ENCODE measurements around the gene PRKCH. TPM values are rescaled to one million over a fixed set of nuclear protein-coding genes. Genes with fewer than 3 reads are reported as not detected.

PRKCH gene
- total RNA-seq, 1 experiment from 2014 or later, result 22.3 TPM

DNA sequence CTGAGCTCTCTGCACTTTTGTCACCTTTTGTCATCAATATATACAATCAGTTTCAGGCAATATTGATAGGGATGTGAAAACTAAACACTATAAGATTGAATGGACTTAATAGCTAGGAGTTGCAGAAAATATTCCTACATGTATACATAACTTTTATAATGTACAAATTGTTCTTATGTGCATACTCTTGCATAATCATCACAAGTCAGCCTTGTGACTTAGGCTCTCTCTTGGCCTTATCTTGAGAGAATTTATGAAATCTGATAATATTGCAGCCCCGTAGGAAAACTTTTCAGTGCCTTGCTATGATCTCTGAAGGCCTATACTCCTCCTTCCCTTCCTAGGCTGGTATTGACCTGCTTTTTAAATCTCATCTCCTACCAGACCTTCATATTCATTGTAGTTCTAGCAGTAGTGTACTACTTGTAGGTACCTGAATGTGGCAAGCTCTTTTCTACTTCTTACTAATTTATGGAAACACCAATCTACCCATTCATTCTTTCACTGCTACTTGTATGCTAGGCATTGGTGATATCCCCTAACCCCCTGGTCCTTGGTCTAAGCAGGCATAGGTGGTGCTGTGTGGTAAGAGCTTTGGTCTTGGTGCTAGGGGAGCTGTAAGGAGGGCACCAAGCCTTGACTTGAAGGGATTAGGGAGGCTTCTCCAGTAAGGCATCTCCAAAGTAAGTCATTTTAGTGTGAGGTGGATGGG, 100.0 kb downstream of the PRKCH start:
- intact Hi-C loops (cut with micrococcal nuclease; ENCODE audit: unreplicated experiment), result no loop called here
- H3K27ac Mint-ChIP-seq (ENCODE audit: unreplicated experiment), result no peak overlapping the region
- CTCF ChIA-PET, result no interaction called here
- TF ChIP-seq, protein P1, sequence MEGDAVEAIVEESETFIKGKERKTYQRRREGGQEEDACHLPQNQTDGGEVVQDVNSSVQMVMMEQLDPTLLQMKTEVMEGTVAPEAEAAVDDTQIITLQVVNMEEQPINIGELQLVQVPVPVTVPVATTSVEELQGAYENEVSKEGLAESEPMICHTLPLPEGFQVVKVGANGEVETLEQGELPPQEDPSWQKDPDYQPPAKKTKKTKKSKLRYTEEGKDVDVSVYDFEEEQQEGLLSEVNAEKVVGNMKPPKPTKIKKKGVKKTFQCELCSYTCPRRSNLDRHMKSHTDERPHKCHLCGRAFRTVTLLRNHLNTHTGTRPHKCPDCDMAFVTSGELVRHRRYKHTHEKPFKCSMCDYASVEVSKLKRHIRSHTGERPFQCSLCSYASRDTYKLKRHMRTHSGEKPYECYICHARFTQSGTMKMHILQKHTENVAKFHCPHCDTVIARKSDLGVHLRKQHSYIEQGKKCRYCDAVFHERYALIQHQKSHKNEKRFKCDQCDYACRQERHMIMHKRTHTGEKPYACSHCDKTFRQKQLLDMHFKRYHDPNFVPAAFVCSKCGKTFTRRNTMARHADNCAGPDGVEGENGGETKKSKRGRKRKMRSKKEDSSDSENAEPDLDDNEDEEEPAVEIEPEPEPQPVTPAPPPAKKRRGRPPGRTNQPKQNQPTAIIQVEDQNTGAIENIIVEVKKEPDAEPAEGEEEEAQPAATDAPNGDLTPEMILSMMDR (IDR thresholded peaks at IDR 0.05; ENCODE audit: unreplicated experiment), result no peak
- no peak overlapping the region for H3K4me3 Mint-ChIP-seq (ENCODE audit: low read depth, unreplicated experiment)
- peaks cover 3% of the 10 kb centered on the region for H3K9me3 Mint-ChIP-seq (ENCODE audit: low read depth, unreplicated experiment)
- H3K4me1 Mint-ChIP-seq (ENCODE audit: low read depth, unreplicated experiment), result peaks cover 8% of the 10 kb centered on the region
- DNase-seq, result no peak
- no peaks in the 10 kb centered on the region for H3K36me3 Mint-ChIP-seq (ENCODE audit: insufficient read depth, unreplicated experiment)
- no peaks in the 10 kb centered on the region for H3K27me3 Mint-ChIP-seq (ENCODE audit: unreplicated experiment)
- BruUV-seq (replicated peaks), result no TSS peak

DNA sequence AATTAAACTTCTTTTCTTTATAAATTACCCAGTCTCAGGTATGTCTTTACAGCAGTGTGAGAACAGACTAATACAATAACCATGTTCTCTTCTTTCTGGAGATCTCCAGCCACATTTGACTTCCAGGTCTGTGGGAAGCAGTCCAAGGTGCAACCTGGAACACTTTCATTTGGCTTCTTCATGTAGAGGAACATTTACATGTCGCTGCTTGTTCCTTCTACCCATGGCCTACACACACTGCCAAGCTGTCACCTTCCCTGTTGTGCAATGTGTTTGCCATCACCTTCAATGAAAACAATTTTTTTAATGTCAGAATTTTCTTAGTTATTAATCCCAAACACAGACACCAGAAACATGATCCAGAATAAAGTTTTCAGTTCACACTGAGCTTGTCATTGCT, 104.7 kb downstream of the PRKCH start:
- Mint-ChIP-seq H3K27me3 (ENCODE audit: unreplicated experiment) (no peaks in the 10 kb centered on the region), H3K4me3 (ENCODE audit: low read depth, unreplicated experiment) (no peak overlapping the region), H3K9me3 (ENCODE audit: low read depth, unreplicated experiment) (peaks cover 3% of the 10 kb centered on the region), H3K27ac (ENCODE audit: unreplicated experiment) (no peak overlapping the region), H3K4me1 (ENCODE audit: low read depth, unreplicated experiment) (peaks cover 8% of the 10 kb centered on the region), H3K36me3 (ENCODE audit: insufficient read depth, unreplicated experiment) (no peaks in the 10 kb centered on the region)
- CTCF ChIA-PET, result no interaction called here
- TF ChIP-seq, protein P1 (IDR thresholded peaks at IDR 0.05; ENCODE audit: unreplicated experiment), result no peak
- DNase-seq, result no peak
- no TSS peak for BruUV-seq (replicated peaks)
- intact Hi-C loops (cut with micrococcal nuclease; ENCODE audit: unreplicated experiment), result no loop called here

DNA sequence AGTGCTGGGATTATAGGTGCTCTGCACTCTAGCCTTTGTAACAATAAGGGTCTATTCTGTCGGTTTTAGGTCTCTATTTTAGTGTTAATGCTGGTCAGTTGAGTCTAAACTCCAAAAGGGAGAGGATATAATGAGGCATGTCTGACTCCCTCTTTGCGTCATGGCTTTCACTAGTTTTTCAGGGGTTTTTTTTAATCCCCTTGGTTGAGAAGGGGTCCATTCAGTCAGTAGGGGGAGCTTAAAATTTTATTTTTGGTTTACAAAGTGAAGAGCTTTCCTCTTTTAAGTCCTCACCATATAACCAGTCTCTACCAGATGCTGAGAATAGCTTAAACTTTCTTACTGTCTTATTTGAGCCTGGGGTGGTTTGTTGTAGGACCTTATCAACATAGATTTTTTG, 106.9 kb downstream of the PRKCH start:
- CTCF ChIA-PET, result no interaction called here
- no peaks in the 10 kb centered on the region for H3K36me3 Mint-ChIP-seq (ENCODE audit: insufficient read depth, unreplicated experiment)
- H3K9me3 Mint-ChIP-seq (ENCODE audit: low read depth, unreplicated experiment), result peaks cover 3% of the 10 kb centered on the region
- peaks cover 12% of the 10 kb centered on the region for H3K4me1 Mint-ChIP-seq (ENCODE audit: low read depth, unreplicated experiment)
- no TSS peak for BruUV-seq (replicated peaks)
- intact Hi-C loops (cut with micrococcal nuclease; ENCODE audit: unreplicated experiment), result no loop called here
- H3K4me3 Mint-ChIP-seq (ENCODE audit: low read depth, unreplicated experiment), result no peak overlapping the region
- H3K27ac Mint-ChIP-seq (ENCODE audit: unreplicated experiment), result no peak overlapping the region
- H3K27me3 Mint-ChIP-seq (ENCODE audit: unreplicated experiment), result no peaks in the 10 kb centered on the region
- no peak for DNase-seq
- TF ChIP-seq, protein P1 (IDR thresholded peaks at IDR 0.05; ENCODE audit: unreplicated experiment), result no peak

DNA sequence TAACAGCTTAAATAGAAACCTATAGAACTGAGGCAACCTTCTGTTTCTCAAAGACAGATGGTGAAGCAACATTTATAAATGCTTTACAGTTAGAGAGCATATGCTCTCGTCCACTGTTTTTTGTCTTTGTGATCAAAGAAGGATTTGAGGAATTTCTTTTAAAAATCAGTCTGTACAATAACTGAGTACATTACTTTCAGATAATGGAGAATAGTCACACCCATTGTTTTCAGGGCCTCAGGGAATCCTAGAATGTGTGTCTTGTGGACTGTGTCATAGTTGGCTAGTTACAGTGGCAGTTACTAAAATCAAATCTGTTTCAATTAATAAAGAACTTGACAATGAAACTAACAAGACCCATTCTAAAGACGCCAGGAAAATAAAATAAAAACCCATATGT, 107.9 kb downstream of the PRKCH start:
- H3K4me1 Mint-ChIP-seq (ENCODE audit: low read depth, unreplicated experiment), result peaks cover 15% of the 10 kb centered on the region
- no peak overlapping the region for H3K4me3 Mint-ChIP-seq (ENCODE audit: low read depth, unreplicated experiment)
- no peak for DNase-seq
- no peak overlapping the region for H3K27ac Mint-ChIP-seq (ENCODE audit: unreplicated experiment)
- H3K27me3 Mint-ChIP-seq (ENCODE audit: unreplicated experiment), result no peaks in the 10 kb centered on the region
- intact Hi-C loops (cut with micrococcal nuclease; ENCODE audit: unreplicated experiment), result no loop called here
- H3K36me3 Mint-ChIP-seq (ENCODE audit: insufficient read depth, unreplicated experiment), result no peaks in the 10 kb centered on the region
- no TSS peak for BruUV-seq (replicated peaks)
- CTCF ChIA-PET, result no interaction called here
- H3K9me3 Mint-ChIP-seq (ENCODE audit: low read depth, unreplicated experiment), result peaks cover 3% of the 10 kb centered on the region
- TF ChIP-seq, protein P1 (IDR thresholded peaks at IDR 0.05; ENCODE audit: unreplicated experiment), result no peak
